ENCODE data around the gene SLC38A11. TPM values are rescaled to one million over a fixed set of nuclear protein-coding genes. Genes with fewer than 3 reads are reported as not detected.

SLC38A11 gene
- total and polyA plus RNA-seq, 2 of the 13 experiments (the other 11 are each of a cell fraction or from before 2014, with no cell fraction given): 14.0 to 14.3 TPM

DNA sequence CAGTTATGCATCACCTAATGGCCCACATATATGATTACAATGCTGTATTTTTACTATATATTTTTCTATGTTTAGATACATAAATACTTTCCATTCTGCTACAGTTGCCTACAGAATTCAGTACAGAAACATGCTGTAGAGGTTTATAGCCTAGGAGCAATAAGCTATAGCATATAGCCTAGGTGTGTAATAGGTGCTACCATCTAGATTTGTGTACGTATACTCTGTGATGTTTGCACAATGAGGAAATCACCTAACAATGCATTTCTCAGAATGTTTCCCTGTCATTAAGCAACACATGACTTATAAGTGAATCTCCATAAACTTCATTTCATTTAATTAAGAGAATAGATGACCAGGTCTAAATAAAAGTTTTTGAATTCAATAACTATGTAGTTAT is 43.5 kb downstream of the SLC38A11 start (continued):
- TF ChIP-seq, protein P1, sequence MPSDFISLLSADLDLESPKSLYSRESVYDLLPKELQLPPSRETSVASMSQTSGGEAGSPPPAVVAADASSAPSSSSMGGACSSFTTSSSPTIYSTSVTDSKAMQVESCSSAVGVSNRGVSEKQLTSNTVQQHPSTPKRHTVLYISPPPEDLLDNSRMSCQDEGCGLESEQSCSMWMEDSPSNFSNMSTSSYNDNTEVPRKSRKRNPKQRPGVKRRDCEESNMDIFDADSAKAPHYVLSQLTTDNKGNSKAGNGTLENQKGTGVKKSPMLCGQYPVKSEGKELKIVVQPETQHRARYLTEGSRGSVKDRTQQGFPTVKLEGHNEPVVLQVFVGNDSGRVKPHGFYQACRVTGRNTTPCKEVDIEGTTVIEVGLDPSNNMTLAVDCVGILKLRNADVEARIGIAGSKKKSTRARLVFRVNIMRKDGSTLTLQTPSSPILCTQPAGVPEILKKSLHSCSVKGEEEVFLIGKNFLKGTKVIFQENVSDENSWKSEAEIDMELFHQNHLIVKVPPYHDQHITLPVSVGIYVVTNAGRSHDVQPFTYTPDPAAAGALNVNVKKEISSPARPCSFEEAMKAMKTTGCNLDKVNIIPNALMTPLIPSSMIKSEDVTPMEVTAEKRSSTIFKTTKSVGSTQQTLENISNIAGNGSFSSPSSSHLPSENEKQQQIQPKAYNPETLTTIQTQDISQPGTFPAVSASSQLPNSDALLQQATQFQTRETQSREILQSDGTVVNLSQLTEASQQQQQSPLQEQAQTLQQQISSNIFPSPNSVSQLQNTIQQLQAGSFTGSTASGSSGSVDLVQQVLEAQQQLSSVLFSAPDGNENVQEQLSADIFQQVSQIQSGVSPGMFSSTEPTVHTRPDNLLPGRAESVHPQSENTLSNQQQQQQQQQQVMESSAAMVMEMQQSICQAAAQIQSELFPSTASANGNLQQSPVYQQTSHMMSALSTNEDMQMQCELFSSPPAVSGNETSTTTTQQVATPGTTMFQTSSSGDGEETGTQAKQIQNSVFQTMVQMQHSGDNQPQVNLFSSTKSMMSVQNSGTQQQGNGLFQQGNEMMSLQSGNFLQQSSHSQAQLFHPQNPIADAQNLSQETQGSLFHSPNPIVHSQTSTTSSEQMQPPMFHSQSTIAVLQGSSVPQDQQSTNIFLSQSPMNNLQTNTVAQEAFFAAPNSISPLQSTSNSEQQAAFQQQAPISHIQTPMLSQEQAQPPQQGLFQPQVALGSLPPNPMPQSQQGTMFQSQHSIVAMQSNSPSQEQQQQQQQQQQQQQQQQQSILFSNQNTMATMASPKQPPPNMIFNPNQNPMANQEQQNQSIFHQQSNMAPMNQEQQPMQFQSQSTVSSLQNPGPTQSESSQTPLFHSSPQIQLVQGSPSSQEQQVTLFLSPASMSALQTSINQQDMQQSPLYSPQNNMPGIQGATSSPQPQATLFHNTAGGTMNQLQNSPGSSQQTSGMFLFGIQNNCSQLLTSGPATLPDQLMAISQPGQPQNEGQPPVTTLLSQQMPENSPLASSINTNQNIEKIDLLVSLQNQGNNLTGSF (CRISPR knock-in tag; IDR thresholded peaks at IDR 0.05): no peak
- TF ChIP-seq ARNTL (CRISPR knock-in tag; IDR thresholded peaks at IDR 0.05) (no peak), ISL2 (CRISPR knock-in tag; IDR thresholded peaks at IDR 0.05) (no peak), ZNF841 (CRISPR knock-in tag; IDR thresholded peaks at IDR 0.05; ENCODE audit: borderline replicate concordance) (no peak), ZBTB10 (CRISPR knock-in tag; IDR thresholded peaks at IDR 0.05; ENCODE audit: borderline replicate concordance) (no peak), NFATC3 (CRISPR knock-in tag; IDR thresholded peaks at IDR 0.05) (no peak), ZNF232 (CRISPR knock-in tag; IDR thresholded peaks at IDR 0.05; ENCODE audit: borderline replicate concordance) (no peak), RFX5 (IDR thresholded peaks at IDR 0.05; ENCODE audit: low read depth, low read length) (no peak), GPN1 (CRISPR knock-in tag; IDR thresholded peaks at IDR 0.05; ENCODE audit: borderline replicate concordance) (no peak), WIZ (CRISPR knock-in tag; IDR thresholded peaks at IDR 0.05) (no peak), POLR2AphosphoS2 (IDR thresholded peaks at IDR 0.05; ENCODE audit: low read depth, low read length) (no peak), PHB2 (IDR thresholded peaks at IDR 0.05; ENCODE audit: partially characterized antibody) (no peak), DDIT3 (CRISPR knock-in tag; IDR thresholded peaks at IDR 0.05) (no peak), HES4 (CRISPR knock-in tag; IDR thresholded peaks at IDR 0.05; ENCODE audit: borderline replicate concordance) (no peak), HHEX (CRISPR knock-in tag; IDR thresholded peaks at IDR 0.05) (no peak)
- TF ChIP-seq, protein P2, sequence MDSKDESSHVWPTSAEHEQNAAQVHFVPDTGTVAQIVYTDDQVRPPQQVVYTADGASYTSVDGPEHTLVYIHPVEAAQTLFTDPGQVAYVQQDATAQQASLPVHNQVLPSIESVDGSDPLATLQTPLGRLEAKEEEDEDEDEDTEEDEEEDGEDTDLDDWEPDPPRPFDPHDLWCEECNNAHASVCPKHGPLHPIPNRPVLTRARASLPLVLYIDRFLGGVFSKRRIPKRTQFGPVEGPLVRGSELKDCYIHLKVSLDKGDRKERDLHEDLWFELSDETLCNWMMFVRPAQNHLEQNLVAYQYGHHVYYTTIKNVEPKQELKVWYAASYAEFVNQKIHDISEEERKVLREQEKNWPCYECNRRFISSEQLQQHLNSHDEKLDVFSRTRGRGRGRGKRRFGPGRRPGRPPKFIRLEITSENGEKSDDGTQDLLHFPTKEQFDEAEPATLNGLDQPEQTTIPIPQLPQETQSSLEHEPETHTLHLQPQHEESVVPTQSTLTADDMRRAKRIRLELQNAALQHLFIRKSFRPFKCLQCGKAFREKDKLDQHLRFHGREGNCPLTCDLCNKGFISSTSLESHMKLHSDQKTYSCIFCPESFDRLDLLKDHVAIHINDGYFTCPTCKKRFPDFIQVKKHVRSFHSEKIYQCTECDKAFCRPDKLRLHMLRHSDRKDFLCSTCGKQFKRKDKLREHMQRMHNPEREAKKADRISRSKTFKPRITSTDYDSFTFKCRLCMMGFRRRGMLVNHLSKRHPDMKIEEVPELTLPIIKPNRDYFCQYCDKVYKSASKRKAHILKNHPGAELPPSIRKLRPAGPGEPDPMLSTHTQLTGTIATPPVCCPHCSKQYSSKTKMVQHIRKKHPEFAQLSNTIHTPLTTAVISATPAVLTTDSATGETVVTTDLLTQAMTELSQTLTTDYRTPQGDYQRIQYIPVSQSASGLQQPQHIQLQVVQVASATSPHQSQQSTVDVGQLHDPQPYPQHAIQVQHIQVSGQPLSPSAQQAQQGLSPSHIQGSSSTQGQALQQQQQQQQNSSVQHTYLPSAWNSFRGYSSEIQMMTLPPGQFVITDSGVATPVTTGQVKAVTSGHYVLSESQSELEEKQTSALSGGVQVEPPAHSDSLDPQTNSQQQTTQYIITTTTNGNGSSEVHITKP (CRISPR knock-in tag; IDR thresholded peaks at IDR 0.05; ENCODE audit: low read depth): no peak
- TF ChIP-seq, protein P3, sequence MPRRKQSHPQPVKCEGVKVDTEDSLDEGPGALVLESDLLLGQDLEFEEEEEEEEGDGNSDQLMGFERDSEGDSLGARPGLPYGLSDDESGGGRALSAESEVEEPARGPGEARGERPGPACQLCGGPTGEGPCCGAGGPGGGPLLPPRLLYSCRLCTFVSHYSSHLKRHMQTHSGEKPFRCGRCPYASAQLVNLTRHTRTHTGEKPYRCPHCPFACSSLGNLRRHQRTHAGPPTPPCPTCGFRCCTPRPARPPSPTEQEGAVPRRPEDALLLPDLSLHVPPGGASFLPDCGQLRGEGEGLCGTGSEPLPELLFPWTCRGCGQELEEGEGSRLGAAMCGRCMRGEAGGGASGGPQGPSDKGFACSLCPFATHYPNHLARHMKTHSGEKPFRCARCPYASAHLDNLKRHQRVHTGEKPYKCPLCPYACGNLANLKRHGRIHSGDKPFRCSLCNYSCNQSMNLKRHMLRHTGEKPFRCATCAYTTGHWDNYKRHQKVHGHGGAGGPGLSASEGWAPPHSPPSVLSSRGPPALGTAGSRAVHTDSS (CRISPR knock-in tag; conservative IDR thresholded peaks at IDR 0.05): no peak

Data from HepG2 (cell line).